SK-N-SH (cell line): ENCODE data around the gene PPHLN1.

ENCODE experiments used
- CTCF ChIP-seq: fragments of 200-600 bp; sonication (generic); IDR thresholded peaks from 2 replicates; pipeline ENCODE4 v1.6.1; 2017; ENCODE audit warnings: antibody characterized with exemption, mild to moderate bottlenecking, moderate library complexity
- RAD21 ChIP-seq: IDR thresholded peaks from 2 replicates; pipeline ENCODE4 v1.6.1; 2012; ENCODE audit warnings: mild to moderate bottlenecking, low read length
- TAF1 ChIP-seq: IDR thresholded peaks from 2 replicates; pipeline ENCODE4 v1.6.1; 2012; ENCODE audit warnings: low read depth, mild to moderate bottlenecking, low read length, moderate library complexity, borderline replicate concordance

GRCh38 chr12:42486407-42486806 is 160.4 kb downstream of the PPHLN1 start:
- TF ChIP-seq RAD21 (no peak), TAF1 (no peak), CTCF (no peak)
